ENCODE data around the gene HTR7. TPM values are rescaled to one million over a fixed set of nuclear protein-coding genes. Genes with fewer than 3 reads are reported as not detected.

The HTR7 gene
- total RNA-seq, 2 experiments from 2014 or later: not detected

DNA sequence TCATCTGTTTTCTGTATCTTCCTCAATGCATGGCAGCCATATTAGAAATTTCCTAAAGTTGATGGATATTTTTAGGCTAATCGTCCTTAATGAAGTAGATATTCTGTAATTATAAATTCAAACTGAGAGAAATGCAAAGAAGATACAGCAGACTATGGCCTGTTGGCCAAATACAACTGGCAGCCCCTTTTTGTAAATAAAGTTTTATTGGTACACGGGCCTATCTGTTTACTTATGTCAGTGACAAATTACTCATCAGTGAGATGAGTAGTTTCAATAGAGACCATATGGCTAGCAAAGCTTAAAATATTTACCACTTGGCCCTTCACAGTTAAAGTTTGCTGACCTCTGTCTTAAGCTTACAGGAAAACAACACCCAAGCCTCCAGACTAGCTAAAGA lies 112.3 kb downstream of the HTR7 start:
- DNase-seq (no peak), ATAC-seq (no peak)
- peaks cover 27% of the 10 kb centered on the region for H3K27me3 Mint-ChIP-seq
- CTCF ChIA-PET: interaction anchor here (1.0 to 1.3 kb wide), 2 partner anchors 10 to 117 kb away, joined by 3 read pairs; no protein-coding TSS in a partner anchor
- no peaks in the 10 kb centered on the region for H3K9me3 Mint-ChIP-seq
- intact Hi-C loops (cut with micrococcal nuclease): no loop called here
- no peaks in the 10 kb centered on the region for H3K4me1 Mint-ChIP-seq (ENCODE audit: low read depth)
- H3K36me3 Mint-ChIP-seq (ENCODE audit: low read depth): no peaks in the 10 kb centered on the region
- no peak overlapping the region for H3K27ac Mint-ChIP-seq
- POLR2A ChIA-PET: no interaction called here
- no peak overlapping the region for H3K4me3 Mint-ChIP-seq
- TF ChIP-seq, protein P1, sequence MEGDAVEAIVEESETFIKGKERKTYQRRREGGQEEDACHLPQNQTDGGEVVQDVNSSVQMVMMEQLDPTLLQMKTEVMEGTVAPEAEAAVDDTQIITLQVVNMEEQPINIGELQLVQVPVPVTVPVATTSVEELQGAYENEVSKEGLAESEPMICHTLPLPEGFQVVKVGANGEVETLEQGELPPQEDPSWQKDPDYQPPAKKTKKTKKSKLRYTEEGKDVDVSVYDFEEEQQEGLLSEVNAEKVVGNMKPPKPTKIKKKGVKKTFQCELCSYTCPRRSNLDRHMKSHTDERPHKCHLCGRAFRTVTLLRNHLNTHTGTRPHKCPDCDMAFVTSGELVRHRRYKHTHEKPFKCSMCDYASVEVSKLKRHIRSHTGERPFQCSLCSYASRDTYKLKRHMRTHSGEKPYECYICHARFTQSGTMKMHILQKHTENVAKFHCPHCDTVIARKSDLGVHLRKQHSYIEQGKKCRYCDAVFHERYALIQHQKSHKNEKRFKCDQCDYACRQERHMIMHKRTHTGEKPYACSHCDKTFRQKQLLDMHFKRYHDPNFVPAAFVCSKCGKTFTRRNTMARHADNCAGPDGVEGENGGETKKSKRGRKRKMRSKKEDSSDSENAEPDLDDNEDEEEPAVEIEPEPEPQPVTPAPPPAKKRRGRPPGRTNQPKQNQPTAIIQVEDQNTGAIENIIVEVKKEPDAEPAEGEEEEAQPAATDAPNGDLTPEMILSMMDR (IDR thresholded peaks at IDR 0.05): no peak

DNA sequence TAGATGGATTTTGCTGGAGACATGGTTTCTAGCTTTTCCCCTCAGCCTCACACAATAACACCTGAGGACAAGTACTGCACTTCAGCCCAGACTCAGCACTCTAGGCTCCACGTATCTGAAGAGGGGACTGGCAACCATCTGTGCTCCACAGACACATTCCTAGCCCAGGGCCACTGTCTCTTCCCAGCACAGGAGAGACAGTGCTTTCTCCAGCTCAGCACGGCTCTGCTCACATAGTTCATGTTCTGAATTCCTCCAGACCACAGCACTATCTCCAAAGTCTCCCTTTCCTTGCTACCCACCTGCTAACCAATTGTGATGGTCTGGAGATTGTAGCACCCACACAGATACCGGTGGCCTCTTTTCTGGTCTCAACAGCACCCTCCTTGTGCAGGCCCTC lies 114.5 kb downstream of the HTR7 start:
- Mint-ChIP-seq H3K4me3 (no peak overlapping the region), H3K27ac (no peak overlapping the region), H3K9me3 (no peaks in the 10 kb centered on the region), H3K36me3 (ENCODE audit: low read depth) (no peaks in the 10 kb centered on the region), H3K27me3 (peaks cover 26% of the 10 kb centered on the region), H3K4me1 (ENCODE audit: low read depth) (no peaks in the 10 kb centered on the region)
- ChIA-PET CTCF (no interaction called here), POLR2A (no interaction called here)
- intact Hi-C loops (cut with micrococcal nuclease): no loop called here
- DNase-seq: no peak
- TF ChIP-seq, protein P1 (IDR thresholded peaks at IDR 0.05): no peak
- no peak for ATAC-seq

DNA sequence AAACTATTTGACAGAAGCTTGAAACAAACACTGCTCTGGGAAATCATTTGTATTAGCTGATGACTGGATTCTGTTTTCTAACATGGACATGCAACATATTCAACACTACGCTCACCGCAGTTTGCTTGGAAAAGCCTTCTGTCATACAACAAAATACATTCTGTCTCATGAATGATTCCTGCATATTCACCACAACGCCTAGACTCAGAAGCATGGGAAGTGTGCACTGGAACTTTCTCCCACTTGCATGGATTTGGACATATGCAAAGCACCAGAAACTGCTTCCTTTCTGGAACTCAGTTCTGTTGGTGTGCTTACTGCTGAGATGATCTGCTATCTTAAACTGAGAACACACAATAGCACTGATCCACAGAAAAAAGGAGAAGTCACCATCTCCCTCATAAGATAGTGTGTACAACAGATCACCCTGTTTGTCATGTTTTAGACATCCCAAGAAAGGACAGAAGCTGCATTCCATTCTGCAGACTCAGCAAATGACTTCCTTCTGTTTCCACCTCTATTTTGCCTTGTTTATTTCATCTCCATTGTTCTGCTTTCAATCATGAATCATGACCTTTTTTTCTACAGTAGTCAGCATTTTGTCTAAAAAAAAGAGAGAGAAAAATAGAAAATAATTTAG lies 115.8 kb downstream of the HTR7 start:
- DNase-seq: no peak
- CTCF ChIA-PET: no interaction called here
- no peak for ATAC-seq
- Mint-ChIP-seq H3K27ac (no peak overlapping the region), H3K27me3 (peaks cover 21% of the 10 kb centered on the region), H3K9me3 (no peaks in the 10 kb centered on the region), H3K4me1 (ENCODE audit: low read depth) (no peaks in the 10 kb centered on the region), H3K4me3 (no peak overlapping the region), H3K36me3 (ENCODE audit: low read depth) (no peaks in the 10 kb centered on the region)
- TF ChIP-seq, protein P1 (IDR thresholded peaks at IDR 0.05): no peak
- intact Hi-C loops (cut with micrococcal nuclease): no loop called here
- POLR2A ChIA-PET: no interaction called here

DNA sequence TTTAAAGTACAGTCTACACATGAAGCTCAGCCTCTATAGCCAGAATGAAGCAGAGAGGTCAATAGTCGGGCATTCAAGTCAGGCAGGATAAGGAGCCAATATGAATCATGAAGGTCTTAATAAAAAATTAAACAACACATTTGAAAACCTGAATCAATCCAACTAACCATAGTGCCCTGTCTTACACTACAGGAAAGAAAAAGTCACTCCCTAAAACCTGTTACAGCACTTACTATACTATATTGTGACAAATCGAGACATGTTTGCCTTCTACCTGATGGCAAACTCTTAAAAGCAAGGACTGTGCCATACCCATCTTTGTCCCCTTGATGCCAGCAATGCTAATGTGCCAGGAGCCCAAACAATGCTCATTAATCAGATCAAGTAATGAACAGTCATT lies 117.6 kb downstream of the HTR7 start:
- Mint-ChIP-seq H3K4me1 (ENCODE audit: low read depth) (no peaks in the 10 kb centered on the region), H3K4me3 (no peak overlapping the region), H3K9me3 (no peaks in the 10 kb centered on the region), H3K27ac (no peak overlapping the region), H3K36me3 (ENCODE audit: low read depth) (no peaks in the 10 kb centered on the region), H3K27me3 (peaks cover 15% of the 10 kb centered on the region)
- DNase-seq (no peak), ATAC-seq (no peak)
- intact Hi-C loops (cut with micrococcal nuclease): no loop called here
- TF ChIP-seq, protein P1 (IDR thresholded peaks at IDR 0.05): no peak
- ChIA-PET CTCF (interaction anchor here (0.9 to 1.6 kb wide), 2 partner anchors 11 to 14 kb away, joined by 3 read pairs; no protein-coding TSS in a partner anchor), POLR2A (no interaction called here)

DNA sequence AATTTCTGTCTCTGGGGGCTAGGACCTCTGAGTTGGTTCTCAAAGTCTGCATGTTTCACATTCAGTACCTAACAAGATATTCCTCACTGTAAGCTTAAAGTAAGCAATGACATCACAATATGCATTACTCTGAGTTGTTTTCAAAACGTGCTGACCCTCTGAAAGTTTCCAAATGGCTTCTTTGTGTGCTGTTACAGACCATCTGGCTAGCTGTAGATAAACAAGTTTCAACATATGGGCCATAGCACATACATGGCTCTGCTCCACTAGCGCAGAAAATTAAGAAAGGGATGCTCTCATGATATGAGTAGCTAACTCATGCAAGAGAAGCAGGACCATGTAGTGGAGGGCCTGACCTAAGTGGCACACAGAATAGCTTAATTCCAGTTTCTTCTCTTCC lies 119.0 kb downstream of the HTR7 start:
- Mint-ChIP-seq H3K27ac (no peak overlapping the region), H3K4me1 (ENCODE audit: low read depth) (no peaks in the 10 kb centered on the region), H3K4me3 (no peak overlapping the region), H3K27me3 (peaks cover 14% of the 10 kb centered on the region), H3K36me3 (ENCODE audit: low read depth) (no peaks in the 10 kb centered on the region), H3K9me3 (no peaks in the 10 kb centered on the region)
- intact Hi-C loops (cut with micrococcal nuclease): no loop called here
- POLR2A ChIA-PET: no interaction called here
- CTCF ChIA-PET: interaction anchor here (1.4 kb wide), 1 partner anchor 12 kb away, joined by 6 read pairs; no protein-coding TSS in a partner anchor
- ATAC-seq (no peak), DNase-seq (no peak)
- TF ChIP-seq, protein P1 (IDR thresholded peaks at IDR 0.05): no peak

Measured in activated CD8-positive, alpha-beta T cell treated with anti-CD3 and anti-CD28 coated beads for 36 hours (primary cell).